ENCODE results near the gene JARID2.

GRCh38 chr6:15417811-15418210, 171.9 kb downstream of the JARID2 start:
- TF ChIP-seq, protein P1, sequence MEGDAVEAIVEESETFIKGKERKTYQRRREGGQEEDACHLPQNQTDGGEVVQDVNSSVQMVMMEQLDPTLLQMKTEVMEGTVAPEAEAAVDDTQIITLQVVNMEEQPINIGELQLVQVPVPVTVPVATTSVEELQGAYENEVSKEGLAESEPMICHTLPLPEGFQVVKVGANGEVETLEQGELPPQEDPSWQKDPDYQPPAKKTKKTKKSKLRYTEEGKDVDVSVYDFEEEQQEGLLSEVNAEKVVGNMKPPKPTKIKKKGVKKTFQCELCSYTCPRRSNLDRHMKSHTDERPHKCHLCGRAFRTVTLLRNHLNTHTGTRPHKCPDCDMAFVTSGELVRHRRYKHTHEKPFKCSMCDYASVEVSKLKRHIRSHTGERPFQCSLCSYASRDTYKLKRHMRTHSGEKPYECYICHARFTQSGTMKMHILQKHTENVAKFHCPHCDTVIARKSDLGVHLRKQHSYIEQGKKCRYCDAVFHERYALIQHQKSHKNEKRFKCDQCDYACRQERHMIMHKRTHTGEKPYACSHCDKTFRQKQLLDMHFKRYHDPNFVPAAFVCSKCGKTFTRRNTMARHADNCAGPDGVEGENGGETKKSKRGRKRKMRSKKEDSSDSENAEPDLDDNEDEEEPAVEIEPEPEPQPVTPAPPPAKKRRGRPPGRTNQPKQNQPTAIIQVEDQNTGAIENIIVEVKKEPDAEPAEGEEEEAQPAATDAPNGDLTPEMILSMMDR (IDR thresholded peaks at IDR 0.05; ENCODE audit: poor library complexity, severe bottlenecking), result no peak
- TF ChIP-seq EP300 (conservative IDR thresholded peaks at IDR 0.05; ENCODE audit: poor library complexity, severe bottlenecking), result no peak
- TF ChIP-seq RAD21 (conservative IDR thresholded peaks at IDR 0.05), result no peak
- no peak for TF ChIP-seq POLR2AphosphoS5 (IDR thresholded peaks at IDR 0.05)
- no peak for TF ChIP-seq EZH2 (IDR thresholded peaks at IDR 0.05; ENCODE audit: borderline replicate concordance, insufficient read depth, low read length, poor library complexity, severe bottlenecking)
- no peak for TF ChIP-seq MXI1 (conservative IDR thresholded peaks at IDR 0.05; ENCODE audit: poor library complexity, severe bottlenecking)
- TF ChIP-seq REST (IDR thresholded peaks at IDR 0.05; ENCODE audit: borderline replicate concordance), result no peak
- no peak for TF ChIP-seq TAF1 (IDR thresholded peaks at IDR 0.05; ENCODE audit: low read depth)
- TF ChIP-seq SMC3 (conservative IDR thresholded peaks at IDR 0.05; ENCODE audit: poor library complexity), result no peak
